MM.1S (cell line): ENCODE results near the gene BRINP1.

Source experiments
- DNase-seq: peaks from one replicate; pipeline ENCODE4 v3.0.0-alpha.2; 2015
- H2AFZ ChIP-seq: fragments of 300-600 bp; sonication (generic); 2 replicates; pipeline ENCODE4 v1.6.0; 2016; ENCODE audit warnings: antibody characterized with exemption, low read length
- H3F3A ChIP-seq: fragments of 300-600 bp; sonication (generic); 2 replicates; pipeline ENCODE4 v1.6.1; 2016; ENCODE audit warnings: mild to moderate bottlenecking, antibody characterized with exemption, low read length, moderate library complexity, mixed read lengths; ENCODE audit not compliant: insufficient read depth
- H3K27ac ChIP-seq: fragments of 300-600 bp; sonication (generic); 2 replicates; pipeline ENCODE4 v1.5.1; 2016; ENCODE audit warnings: mild to moderate bottlenecking, low read length
- H3K27me3 ChIP-seq: fragments of 300-600 bp; sonication (generic); replicated peaks from 2 replicates; pipeline ENCODE4 v1.6.0; 2016; ENCODE audit warnings: low read length; ENCODE audit not compliant: insufficient read depth
- H3K36me3 ChIP-seq: fragments of 300-600 bp; sonication (generic); replicated peaks from 2 replicates; pipeline ENCODE4 v1.6.1; 2016; ENCODE audit warnings: mild to moderate bottlenecking, low read length, mixed read lengths; ENCODE audit not compliant: insufficient read depth
- H3K4me1 ChIP-seq: fragments of 300-600 bp; sonication (generic); 2 replicates; pipeline ENCODE4 v1.6.1; 2016; ENCODE audit warnings: low read length, mixed read lengths
- H3K4me2 ChIP-seq: fragments of 300-600 bp; sonication (generic); 2 replicates; pipeline ENCODE4 v1.6.0; 2016; ENCODE audit warnings: low read depth, low read length
- H3K4me3 ChIP-seq: fragments of 300-600 bp; sonication (generic); 2 replicates; pipeline ENCODE4 v1.5.1; 2016; ENCODE audit warnings: low read length, mixed read lengths
- H3K79me2 ChIP-seq: fragments of 300-600 bp; sonication (generic); 2 replicates; pipeline ENCODE4 v1.6.1; 2016; ENCODE audit warnings: mixed run types, low read length, mixed read lengths
- H3K9ac ChIP-seq: fragments of 300-600 bp; sonication (generic); 2 replicates; pipeline ENCODE4 v1.6.1; 2016; ENCODE audit warnings: low read length, mixed read lengths
- H3K9me2 ChIP-seq: fragments of 300-600 bp; sonication (generic); replicated peaks from 2 replicates; pipeline ENCODE4 v1.6.1; 2016; ENCODE audit warnings: mild to moderate bottlenecking, low read length, mixed read lengths; ENCODE audit not compliant: insufficient read depth
- H3K9me3 ChIP-seq: fragments of 300-600 bp; sonication (generic); replicated peaks from 2 replicates; pipeline ENCODE4 v1.6.1; 2016; ENCODE audit warnings: mild to moderate bottlenecking, low read length, mixed read lengths; ENCODE audit not compliant: insufficient read depth
- H4K20me1 ChIP-seq: fragments of 300-600 bp; sonication (generic); 2 replicates; pipeline ENCODE4 v1.6.1; 2016; ENCODE audit warnings: mild to moderate bottlenecking, low read length, moderate library complexity, mixed read lengths; ENCODE audit not compliant: insufficient read depth
- CTCF ChIP-seq: fragments of 300-600 bp; sonication (generic); IDR thresholded peaks from 2 replicates; pipeline ENCODE4 v1.5.1; 2016; ENCODE audit warnings: antibody characterized with exemption, low read length, mixed read lengths
- EZH2 ChIP-seq: fragments of 300-600 bp; sonication (generic); optimal IDR thresholded peaks from 2 replicates; pipeline ENCODE3; 2017; ENCODE audit warnings: low read depth, mild to moderate bottlenecking, antibody characterized with exemption, low read length, mixed read lengths
- EZH2phosphoT487 ChIP-seq: fragments of 300-600 bp; sonication (generic); IDR thresholded peaks from 2 replicates; pipeline ENCODE4 v1.6.1; 2018; ENCODE audit warnings: antibody characterized with exemption, low read length

Gene BRINP1

GRCh38 chr9:119197893-119198607, 171.2 kb downstream of the BRINP1 start:
- DNase-seq, result no peak
- H3K27ac ChIP-seq, result no peak overlapping the region
- H3K9me3 ChIP-seq, result no peaks in the 10 kb centered on the region
- H3K36me3 ChIP-seq, result no peaks in the 10 kb centered on the region
- no peaks in the 10 kb centered on the region for H4K20me1 ChIP-seq
- no peaks in the 10 kb centered on the region for H3K79me2 ChIP-seq
- no peak overlapping the region for H2AFZ ChIP-seq
- no peak overlapping the region for H3K4me2 ChIP-seq
- no peaks in the 10 kb centered on the region for H3F3A ChIP-seq
- TF ChIP-seq EZH2phosphoT487 (no peak), CTCF (no peak), EZH2 (no peak)
- no peaks in the 10 kb centered on the region for H3K27me3 ChIP-seq
- no peak overlapping the region for H3K4me3 ChIP-seq
- no peaks in the 10 kb centered on the region for H3K4me1 ChIP-seq
- no peak overlapping the region for H3K9ac ChIP-seq
- no peaks in the 10 kb centered on the region for H3K9me2 ChIP-seq

- Histone ChIP-seq H3K4me1 (no peaks in the 10 kb centered on the region), H3K9me2 (no peaks in the 10 kb centered on the region), H2AFZ (no peak overlapping the region), H3K4me2 (no peak overlapping the region), H3K27ac (no peak overlapping the region), H3K9ac (no peak overlapping the region), H3K27me3 (no peaks in the 10 kb centered on the region), H3F3A (no peaks in the 10 kb centered on the region), H3K9me3 (no peaks in the 10 kb centered on the region), H4K20me1 (no peaks in the 10 kb centered on the region), H3K79me2 (no peaks in the 10 kb centered on the region), H3K36me3 (no peaks in the 10 kb centered on the region), H3K4me3 (no peak overlapping the region)
- no peak for DNase-seq
- TF ChIP-seq EZH2 (no peak), EZH2phosphoT487 (no peak)
These were observed 173.7 kb downstream of the BRINP1 start for GRCh38 chr9:119195521-119195920.

GRCh38 chr9:119185298-119185697, 183.9 kb downstream of the BRINP1 start:
- no peaks in the 10 kb centered on the region for H4K20me1 ChIP-seq
- H3K27ac ChIP-seq, result no peak overlapping the region
- H3K4me3 ChIP-seq, result no peak overlapping the region
- H3K79me2 ChIP-seq, result no peaks in the 10 kb centered on the region
- no peak for DNase-seq
- no peaks in the 10 kb centered on the region for H3K4me1 ChIP-seq
- H3K9me2 ChIP-seq, result no peaks in the 10 kb centered on the region
- no peaks in the 10 kb centered on the region for H3F3A ChIP-seq
- no peaks in the 10 kb centered on the region for H3K36me3 ChIP-seq
- H3K27me3 ChIP-seq, result no peaks in the 10 kb centered on the region
- no peaks in the 10 kb centered on the region for H3K9me3 ChIP-seq
- no peak for TF ChIP-seq CTCF
- TF ChIP-seq EZH2, result no peak
- no peak for TF ChIP-seq EZH2phosphoT487
- no peak overlapping the region for H3K9ac ChIP-seq
- no peak overlapping the region for H2AFZ ChIP-seq
- H3K4me2 ChIP-seq, result no peak overlapping the region

- Histone ChIP-seq H3K36me3 (no peaks in the 10 kb centered on the region), H3K27ac (no peak overlapping the region), H3K4me2 (no peak overlapping the region), H3K9me3 (no peaks in the 10 kb centered on the region), H3F3A (no peaks in the 10 kb centered on the region), H2AFZ (no peak overlapping the region), H4K20me1 (no peaks in the 10 kb centered on the region), H3K27me3 (no peaks in the 10 kb centered on the region), H3K4me3 (no peak overlapping the region), H3K4me1 (no peaks in the 10 kb centered on the region), H3K9me2 (no peaks in the 10 kb centered on the region), H3K9ac (no peak overlapping the region), H3K79me2 (no peaks in the 10 kb centered on the region)
- DNase-seq, result no peak
- TF ChIP-seq CTCF (no peak), EZH2 (no peak), EZH2phosphoT487 (no peak)
These were observed 184.8 kb downstream of the BRINP1 start for GRCh38 chr9:119184265-119184936.
